ENCODE data around the gene ARMC9.

ARMC9 gene

GRCh38 chr2:231382116-231382515, 183.7 kb downstream of the ARMC9 start:
- DNase-seq (ENCODE audit: low read depth), result no peak

GRCh38 chr2:231383416-231384108, 185.1 kb downstream of the ARMC9 start:
- DNase-seq (ENCODE audit: low read depth), result no peak

- no peak for DNase-seq (ENCODE audit: low read depth)
Observed at GRCh38 chr2:231384109-231384435, 185.6 kb downstream of the ARMC9 start.

- no peak for DNase-seq (ENCODE audit: low read depth)
Observed at GRCh38 chr2:231384970-231385369, 186.5 kb downstream of the ARMC9 start.

GRCh38 chr2:231385429-231385828, 187.0 kb downstream of the ARMC9 start:
- DNase-seq (ENCODE audit: low read depth), result no peak

- no peak for DNase-seq (ENCODE audit: low read depth)
Observed at GRCh38 chr2:231386446-231386845, 188.0 kb downstream of the ARMC9 start.

GRCh38 chr2:231387904-231388724, 189.7 kb downstream of the ARMC9 start:
- no peak for DNase-seq (ENCODE audit: low read depth)

- no peak for DNase-seq (ENCODE audit: low read depth)
Observed at GRCh38 chr2:231388725-231389346, 190.4 kb downstream of the ARMC9 start.

GRCh38 chr2:231390667-231391066, 192.2 kb downstream of the ARMC9 start:
- DNase-seq (ENCODE audit: low read depth), result no peak

- no peak for DNase-seq (ENCODE audit: low read depth)
Observed at GRCh38 chr2:231391981-231392380, 193.6 kb downstream of the ARMC9 start.

GRCh38 chr2:231392431-231393148, 194.2 kb downstream of the ARMC9 start:
- DNase-seq (ENCODE audit: low read depth), result no peak

- no peak for DNase-seq (ENCODE audit: low read depth)
Observed at GRCh38 chr2:231393149-231394131, 195.0 kb downstream of the ARMC9 start.

- no peak for DNase-seq (ENCODE audit: low read depth)
Observed at GRCh38 chr2:231394211-231395141, 196.0 kb downstream of the ARMC9 start.

- no peak for DNase-seq (ENCODE audit: low read depth)
Observed at GRCh38 chr2:231395188-231396057, 197.0 kb downstream of the ARMC9 start, which contains the start of gene B3GNT7. Gene B3GNT7 (plus strand): TSS chr2:231395710. CDS start chr2:231395804, 94 bp downstream.

- DNase-seq (ENCODE audit: low read depth), result no peak
Observed at GRCh38 chr2:231396058-231396821, 197.8 kb downstream of the ARMC9 start.

- DNase-seq (ENCODE audit: low read depth), result no peak
Observed at GRCh38 chr2:231397011-231397927, 198.8 kb downstream of the ARMC9 start.

GRCh38 chr2:231397928-231398294, 199.5 kb downstream of the ARMC9 start:
- DNase-seq (ENCODE audit: low read depth), result no peak

Measured in CMK (cell line).